ENCODE results near the gene JMJD1C. TPM values are rescaled to one million over a fixed set of nuclear protein-coding genes. Genes with fewer than 3 reads are reported as not detected.

JMJD1C gene
- total and polyA plus RNA-seq, 10 of the 15 experiments (the other 5 are each of a cell fraction or from before 2014, with no cell fraction given) = 31.2 to 83.3 (median 49.5) TPM

DNA sequence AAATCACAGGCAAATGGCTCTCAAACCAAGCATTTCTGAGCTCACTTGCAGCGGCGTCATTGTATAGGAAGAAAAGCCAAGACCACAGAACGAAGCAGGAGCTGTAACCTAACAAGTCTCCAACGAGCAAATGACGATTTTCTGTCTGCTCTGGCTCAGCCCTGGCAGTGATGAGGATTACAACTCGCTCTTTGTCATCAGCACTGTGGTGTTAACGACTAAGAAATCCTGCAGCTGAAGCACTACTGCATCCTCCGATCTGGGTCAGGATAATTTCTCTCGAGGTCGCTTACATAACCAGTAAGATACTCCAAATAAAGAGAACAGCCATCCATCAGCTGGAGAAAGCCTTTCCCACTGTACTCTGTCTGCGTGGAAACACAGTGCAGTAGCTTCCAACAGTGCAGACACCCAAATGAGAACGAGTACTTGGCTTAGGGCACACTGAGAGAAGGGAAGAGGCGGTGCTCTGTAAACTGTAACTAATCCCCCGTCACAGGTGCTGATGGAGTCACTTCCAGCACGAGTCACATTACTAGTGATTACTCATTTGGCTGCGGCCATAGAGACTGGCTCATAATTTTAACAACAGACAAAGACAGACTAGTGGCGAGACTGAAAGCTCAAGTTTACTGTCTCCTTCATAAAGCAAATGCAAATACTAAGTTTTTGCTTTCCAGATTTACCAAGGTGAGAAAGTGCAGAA, 196.8 kb downstream of the JMJD1C start (continued):
- no peak for TF ChIP-seq FOS (IDR thresholded peaks at IDR 0.05; ENCODE audit: borderline replicate concordance, extremely low read depth, insufficient read length)
- TF ChIP-seq ETV6 (conservative IDR thresholded peaks at IDR 0.05 in 1 of 2, IDR thresholded peaks at IDR 0.05 in 1 of 2; ENCODE audit: borderline replicate concordance in 1 of 2, low read depth in 1 of 2) = peak in 1 of 2 experiments; percentile 80; a peak in 2 of 4 replicates
- TF ChIP-seq, protein P1, sequence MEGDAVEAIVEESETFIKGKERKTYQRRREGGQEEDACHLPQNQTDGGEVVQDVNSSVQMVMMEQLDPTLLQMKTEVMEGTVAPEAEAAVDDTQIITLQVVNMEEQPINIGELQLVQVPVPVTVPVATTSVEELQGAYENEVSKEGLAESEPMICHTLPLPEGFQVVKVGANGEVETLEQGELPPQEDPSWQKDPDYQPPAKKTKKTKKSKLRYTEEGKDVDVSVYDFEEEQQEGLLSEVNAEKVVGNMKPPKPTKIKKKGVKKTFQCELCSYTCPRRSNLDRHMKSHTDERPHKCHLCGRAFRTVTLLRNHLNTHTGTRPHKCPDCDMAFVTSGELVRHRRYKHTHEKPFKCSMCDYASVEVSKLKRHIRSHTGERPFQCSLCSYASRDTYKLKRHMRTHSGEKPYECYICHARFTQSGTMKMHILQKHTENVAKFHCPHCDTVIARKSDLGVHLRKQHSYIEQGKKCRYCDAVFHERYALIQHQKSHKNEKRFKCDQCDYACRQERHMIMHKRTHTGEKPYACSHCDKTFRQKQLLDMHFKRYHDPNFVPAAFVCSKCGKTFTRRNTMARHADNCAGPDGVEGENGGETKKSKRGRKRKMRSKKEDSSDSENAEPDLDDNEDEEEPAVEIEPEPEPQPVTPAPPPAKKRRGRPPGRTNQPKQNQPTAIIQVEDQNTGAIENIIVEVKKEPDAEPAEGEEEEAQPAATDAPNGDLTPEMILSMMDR (IDR thresholded peaks at IDR 0.05 in 2 of 3, conservative IDR thresholded peaks at IDR 0.05 in 1 of 3; ENCODE audit: control insufficient read depth in 2 of 3, extremely low read depth in 1 of 3, insufficient read depth in 1 of 3, low read depth in 3 of 3, low read length in 3 of 3) = peak in 1 of 3 experiments; percentile 30; a peak in 1 of 6 replicates
- TF ChIP-seq BMI1 (IDR thresholded peaks at IDR 0.05; ENCODE audit: borderline replicate concordance) = no peak
- peak; percentile 97 for TF ChIP-seq POLR2AphosphoS2 (IDR thresholded peaks at IDR 0.05; ENCODE audit: low read depth, low read length)
- peak; percentile 27; the same call in 1 of the 2 replicates for TF ChIP-seq TBL1XR1 (IDR thresholded peaks at IDR 0.05; ENCODE audit: low read depth, low read length)
- no peak for TF ChIP-seq ASH2L (IDR thresholded peaks at IDR 0.05; ENCODE audit: borderline replicate concordance, low read depth)
- no peak for TF ChIP-seq KDM1A (IDR thresholded peaks at IDR 0.05; ENCODE audit: borderline replicate concordance)
- TF ChIP-seq HDAC6 (IDR thresholded peaks at IDR 0.05; ENCODE audit: unreplicated experiment) = peak; percentile 92
- no peak for TF ChIP-seq NFYB (IDR thresholded peaks at IDR 0.05; ENCODE audit: insufficient read depth, low read depth, low read length)
- TF ChIP-seq HDAC2 (IDR thresholded peaks at IDR 0.05) = no peak
- TF ChIP-seq SMAD1 (IDR thresholded peaks at IDR 0.05; ENCODE audit: low read depth, partially characterized antibody) = peak; percentile 93
- no peak for TF ChIP-seq RFX5 (IDR thresholded peaks at IDR 0.05; ENCODE audit: low read depth, low read length)
- TF ChIP-seq, protein P2, sequence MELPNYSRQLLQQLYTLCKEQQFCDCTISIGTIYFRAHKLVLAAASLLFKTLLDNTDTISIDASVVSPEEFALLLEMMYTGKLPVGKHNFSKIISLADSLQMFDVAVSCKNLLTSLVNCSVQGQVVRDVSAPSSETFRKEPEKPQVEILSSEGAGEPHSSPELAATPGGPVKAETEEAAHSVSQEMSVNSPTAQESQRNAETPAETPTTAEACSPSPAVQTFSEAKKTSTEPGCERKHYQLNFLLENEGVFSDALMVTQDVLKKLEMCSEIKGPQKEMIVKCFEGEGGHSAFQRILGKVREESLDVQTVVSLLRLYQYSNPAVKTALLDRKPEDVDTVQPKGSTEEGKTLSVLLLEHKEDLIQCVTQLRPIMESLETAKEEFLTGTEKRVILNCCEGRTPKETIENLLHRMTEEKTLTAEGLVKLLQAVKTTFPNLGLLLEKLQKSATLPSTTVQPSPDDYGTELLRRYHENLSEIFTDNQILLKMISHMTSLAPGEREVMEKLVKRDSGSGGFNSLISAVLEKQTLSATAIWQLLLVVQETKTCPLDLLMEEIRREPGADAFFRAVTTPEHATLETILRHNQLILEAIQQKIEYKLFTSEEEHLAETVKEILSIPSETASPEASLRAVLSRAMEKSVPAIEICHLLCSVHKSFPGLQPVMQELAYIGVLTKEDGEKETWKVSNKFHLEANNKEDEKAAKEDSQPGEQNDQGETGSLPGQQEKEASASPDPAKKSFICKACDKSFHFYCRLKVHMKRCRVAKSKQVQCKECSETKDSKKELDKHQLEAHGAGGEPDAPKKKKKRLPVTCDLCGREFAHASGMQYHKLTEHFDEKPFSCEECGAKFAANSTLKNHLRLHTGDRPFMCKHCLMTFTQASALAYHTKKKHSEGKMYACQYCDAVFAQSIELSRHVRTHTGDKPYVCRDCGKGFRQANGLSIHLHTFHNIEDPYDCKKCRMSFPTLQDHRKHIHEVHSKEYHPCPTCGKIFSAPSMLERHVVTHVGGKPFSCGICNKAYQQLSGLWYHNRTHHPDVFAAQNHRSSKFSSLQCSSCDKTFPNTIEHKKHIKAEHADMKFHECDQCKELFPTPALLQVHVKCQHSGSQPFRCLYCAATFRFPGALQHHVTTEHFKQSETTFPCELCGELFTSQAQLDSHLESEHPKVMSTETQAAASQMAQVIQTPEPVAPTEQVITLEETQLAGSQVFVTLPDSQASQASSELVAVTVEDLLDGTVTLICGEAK (IDR thresholded peaks at IDR 0.05; ENCODE audit: borderline replicate concordance) = peak; percentile 48; the same call in 1 of the 2 replicates
- no peak for TF ChIP-seq FOXK2 (IDR thresholded peaks at IDR 0.05)
- no peak for TF ChIP-seq ZNF622 (IDR thresholded peaks at IDR 0.05)
- 0 out of 4 replicates have a peak, but pooled peaks of 1 of the 2 experiments have one; percentile 24 for TF ChIP-seq SRF (IDR thresholded peaks at IDR 0.05; ENCODE audit: low read depth in 2 of 2, low read length in 2 of 2)
- peak; percentile 96 for TF ChIP-seq CBX5 (IDR thresholded peaks at IDR 0.05; ENCODE audit: low read depth)
- peak; percentile 50 for TF ChIP-seq MEF2B (IDR thresholded peaks at IDR 0.05; ENCODE audit: partially characterized antibody, poor library complexity, severe bottlenecking)
- peak; percentile 95 for TF ChIP-seq CREB1 (IDR thresholded peaks at IDR 0.05; ENCODE audit: low read depth)
- TF ChIP-seq CREM (IDR thresholded peaks at IDR 0.05; ENCODE audit: low read depth) = peak; percentile 92
- peak; percentile 99 for TF ChIP-seq POLR2A (IDR thresholded peaks at IDR 0.05; ENCODE audit: low read depth, low read length)
- no peak for TF ChIP-seq SREBF2 (IDR thresholded peaks at IDR 0.05; ENCODE audit: low read length)
- TF ChIP-seq NFYA (IDR thresholded peaks at IDR 0.05; ENCODE audit: borderline replicate concordance, low read depth, low read length) = no peak
- TF ChIP-seq ZNF207 (IDR thresholded peaks at IDR 0.05; ENCODE audit: borderline replicate concordance) = peak; percentile 79
- TF ChIP-seq RCOR1 (conservative IDR thresholded peaks at IDR 0.05; ENCODE audit: low read depth, low read length) = 0 out of 2 replicates have a peak, but pooled peaks have one; percentile 15

All from GM12878 (cell line).